Urinary bladder (tissue), 4 donors: ENCODE data around the gene SBF1. TPM values are rescaled to one million over a fixed set of nuclear protein-coding genes. Genes with fewer than 3 reads are reported as not detected.
"Not testable (repeated sequence)": the region's sequence is repeated elsewhere in the genome, so short reads cannot be mapped to it uniquely, and the experiment has no call there.

Source experiments
- DNase-seq: peaks from one replicate; pipeline ENCODE4 v3.0.0-alpha.2; 2015; ENCODE audit errors: extremely low spot score
- H3K27ac ChIP-seq: one replicate; pipeline ENCODE4 v1.5.1; 2013; ENCODE audit warnings: low read depth, mild to moderate bottlenecking, moderate library complexity
- H3K36me3 ChIP-seq: one replicate; pipeline ENCODE4 v1.6.1; 2013; ENCODE audit warnings: mild to moderate bottlenecking, moderate library complexity; ENCODE audit not compliant: insufficient read depth
- H3K4me1 ChIP-seq: one replicate; pipeline ENCODE4 v1.6.1; 2013; ENCODE audit warnings: mild to moderate bottlenecking, moderate library complexity; ENCODE audit not compliant: insufficient read depth
- H3K4me3 ChIP-seq: one replicate; pipeline ENCODE4 v1.5.1; 2013; ENCODE audit warnings: low read depth, low read length
- WGBS: extraction: QIAGEN DNeasy Blood & Tissue Kit; methylation state at CpG from one replicate; pipeline ENCODE4 v1.1.7; 2013; 5-methylcytosine and 5-hydroxymethylcytosine counted together
- polyA plus RNA-seq: library from polyadenylated mRNA; stranded (reverse); fragments of 200-250 nt; gene quantifications from one replicate; pipeline ENCODE4 v1.2.3, GENCODE V29; 2013
- total RNA-seq: library from RNA; depleted of rRNA; stranded (reverse); fragments of >200 nt; gene quantifications from one replicate; pipeline ENCODE4 v1.2.3, GENCODE V29; 2014
- donor health status: healthy with polysubstance abuse.
- donor health status: healthy.

SBF1 gene
- total and polyA plus RNA-seq, 2 donors = 28.3 to 44.8 TPM

DNA sequence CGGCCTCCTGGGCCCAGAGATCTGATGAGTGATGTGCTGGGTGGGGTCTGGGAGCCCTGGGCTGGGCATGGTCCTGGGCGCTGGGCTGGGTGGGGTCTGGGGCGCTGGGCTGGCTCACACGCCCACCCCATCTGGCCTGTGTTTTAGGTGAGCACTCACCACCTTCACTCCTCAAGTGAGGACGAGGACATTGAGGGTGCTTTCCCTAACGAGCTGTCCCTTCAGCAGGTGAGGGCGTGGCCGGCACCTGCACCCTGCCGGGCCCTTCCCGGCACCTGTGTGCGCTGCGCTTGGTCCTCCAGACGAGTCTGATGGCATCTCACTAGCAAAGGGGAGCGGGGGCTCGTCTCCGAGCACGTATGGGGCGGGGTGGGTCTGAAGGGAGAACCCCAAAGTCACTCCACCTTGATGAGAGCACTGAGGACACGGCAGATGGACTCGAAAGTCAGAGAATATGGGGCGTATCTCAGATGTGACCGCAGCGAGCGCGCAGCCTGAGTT, 37.9 kb downstream of the SBF1 start:
- Histone ChIP-seq H3K27ac (no peak overlapping the region), H3K36me3 (peaks cover 8% of the 10 kb centered on the region), H3K4me3 (no peak overlapping the region), H3K4me1 (no peaks in the 10 kb centered on the region)
- WGBS = 93% methylated on average over 25 of the region's 25 CpGs
- no peak for DNase-seq

DNA sequence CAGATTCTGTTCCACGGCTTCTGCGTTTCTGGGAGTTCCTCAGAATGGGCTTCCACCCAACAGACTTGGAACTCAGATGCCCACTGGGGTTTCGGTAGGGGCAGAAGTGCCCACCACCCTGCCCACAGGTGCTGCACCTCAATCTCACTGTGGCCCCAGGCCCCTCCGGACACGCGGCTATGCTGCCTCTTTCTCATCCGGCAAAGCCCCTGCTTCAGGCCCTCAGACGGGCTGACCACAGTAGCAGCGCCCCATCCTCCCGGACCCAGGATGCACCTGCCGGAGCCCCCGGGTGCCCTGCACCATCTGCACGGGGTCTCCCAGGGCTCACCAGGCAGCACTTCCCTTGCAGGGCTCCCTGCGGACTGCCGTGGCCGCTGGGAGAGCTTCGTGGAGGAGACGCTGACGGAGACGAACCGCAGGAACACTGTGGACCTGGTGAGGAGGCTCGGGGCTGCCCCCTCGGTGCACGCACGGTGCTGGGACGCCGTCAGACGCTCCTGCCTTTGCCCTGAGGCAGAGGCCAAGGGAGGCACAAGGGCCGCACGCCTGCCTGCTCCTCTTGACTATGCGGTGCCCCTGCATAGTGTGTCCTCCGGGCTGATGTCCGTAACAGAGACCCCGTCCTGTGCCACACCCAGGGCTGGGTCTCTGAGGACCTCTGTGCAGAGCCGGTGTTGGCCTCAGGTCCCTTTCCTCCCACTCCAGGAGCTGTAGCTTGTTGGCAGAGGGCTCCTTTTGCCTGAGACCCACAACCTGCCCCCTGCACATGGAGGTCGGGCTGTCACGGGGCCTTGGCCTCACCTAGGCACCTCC, 38.6 kb downstream of the SBF1 start:
- WGBS = 89% methylated on average over 37 of the region's 37 CpGs
- no peak for DNase-seq
- H3K4me3 ChIP-seq = no peak overlapping the region
- H3K27ac ChIP-seq = no peak overlapping the region
- no peaks in the 10 kb centered on the region for H3K4me1 ChIP-seq
- H3K36me3 ChIP-seq = peaks cover 10% of the 10 kb centered on the region

DNA sequence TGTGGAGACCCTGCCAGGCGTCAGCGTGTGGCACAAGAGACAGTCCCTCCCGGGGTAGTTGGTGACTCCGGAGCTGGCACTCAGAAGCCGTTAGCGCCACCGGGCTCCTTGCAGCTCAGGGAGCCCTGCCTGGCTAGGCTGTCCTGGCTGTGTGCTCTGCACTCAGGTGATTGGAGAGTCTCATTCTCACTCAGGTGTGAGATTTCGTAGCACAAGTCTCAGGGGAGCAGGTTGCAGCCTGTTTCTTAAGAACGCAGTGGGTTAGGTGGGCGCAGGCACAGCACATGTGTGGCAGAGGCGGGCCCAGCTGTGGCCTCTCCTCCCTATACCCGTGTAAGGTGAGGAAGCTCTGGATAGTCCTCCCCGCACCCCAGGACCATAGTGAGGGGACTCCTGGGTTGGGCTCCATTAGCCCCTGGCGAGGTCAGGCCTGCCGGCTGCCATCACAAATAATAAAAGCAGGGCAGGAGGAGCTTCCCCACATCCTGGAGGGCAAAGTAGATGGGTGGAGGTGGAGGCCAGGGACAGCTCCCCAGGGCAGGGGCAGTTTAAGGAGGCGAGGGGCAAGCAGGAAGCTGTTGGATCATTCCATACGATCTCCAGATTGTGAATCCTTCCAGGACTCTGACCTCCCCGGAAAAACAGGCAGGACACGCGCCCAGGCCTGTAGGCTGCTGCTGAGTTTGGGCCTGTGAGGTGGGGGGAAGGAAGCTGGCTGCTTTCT, 39.4 kb downstream of the SBF1 start:
- DNase-seq = no peak
- no peak overlapping the region for H3K27ac ChIP-seq
- H3K4me1 ChIP-seq = no peaks in the 10 kb centered on the region
- peaks cover 11% of the 10 kb centered on the region for H3K36me3 ChIP-seq
- H3K4me3 ChIP-seq = no peak overlapping the region
- WGBS = 81% methylated on average over 20 of the region's 20 CpGs

DNA sequence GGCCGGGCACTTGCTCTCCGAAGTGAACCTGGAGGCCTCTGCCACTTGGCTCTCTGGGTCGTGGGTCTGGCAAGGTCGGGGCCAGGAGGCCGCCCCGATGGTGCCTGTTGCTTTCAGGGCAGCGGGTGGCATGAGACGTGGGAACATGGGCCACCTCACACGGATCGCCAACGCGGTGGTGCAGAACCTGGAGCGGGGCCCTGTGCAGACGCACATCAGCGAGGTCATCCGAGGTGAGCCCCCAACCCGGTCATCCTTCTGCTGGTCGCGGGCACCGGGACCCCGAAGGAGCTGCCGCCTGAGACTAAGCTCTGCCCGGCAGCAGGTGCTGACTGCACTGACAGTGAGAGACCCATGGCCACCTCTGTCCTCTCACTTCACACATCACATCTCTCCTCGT, 40.0 kb downstream of the SBF1 start:
- Histone ChIP-seq H3K36me3 (peaks cover 14% of the 10 kb centered on the region), H3K4me3 (no peak overlapping the region), H3K4me1 (no peaks in the 10 kb centered on the region), H3K27ac (no peak overlapping the region)
- 88% methylated on average over 24 of the region's 24 CpGs for WGBS
- no peak for DNase-seq

DNA sequence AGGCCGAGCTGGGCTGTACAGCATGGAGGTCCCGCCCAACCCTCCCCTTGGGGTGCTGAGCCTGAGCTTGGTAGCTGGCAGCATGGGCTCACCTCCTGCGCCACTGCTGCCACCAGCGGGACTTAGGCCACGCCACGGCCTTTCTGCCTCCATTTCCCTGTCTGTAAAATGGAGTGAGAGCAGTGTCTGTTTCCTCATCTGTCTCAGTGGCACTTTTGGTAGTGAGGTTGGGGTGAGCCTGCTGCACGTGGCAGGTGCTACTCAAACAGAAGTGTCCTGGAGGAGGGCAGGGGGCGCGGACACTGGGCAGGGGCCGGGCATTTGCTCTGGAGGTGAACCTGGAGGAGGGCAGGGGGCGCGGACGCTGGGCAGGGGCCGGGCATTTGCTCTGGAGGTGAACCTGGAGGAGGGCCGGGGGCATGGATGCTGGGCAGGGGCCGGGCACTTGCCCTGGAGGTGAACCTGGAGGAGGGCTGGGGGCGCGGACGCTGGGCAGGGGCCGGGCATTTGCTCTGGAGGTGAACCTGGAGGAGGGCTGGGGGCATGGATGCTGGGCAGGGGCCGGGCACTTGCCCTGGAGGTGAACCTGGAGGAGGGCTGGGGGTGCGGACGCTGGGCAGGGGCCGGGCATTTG, 41.8 kb downstream of the SBF1 start:
- not testable (repeated sequence) for H3K4me3 ChIP-seq, H3K4me1 ChIP-seq, H3K27ac ChIP-seq, DNase-seq
- H3K36me3 ChIP-seq = peaks cover 13% of the 10 kb centered on the region
- 90% methylated on average over 18 of the region's 24 CpGs for WGBS

DNA sequence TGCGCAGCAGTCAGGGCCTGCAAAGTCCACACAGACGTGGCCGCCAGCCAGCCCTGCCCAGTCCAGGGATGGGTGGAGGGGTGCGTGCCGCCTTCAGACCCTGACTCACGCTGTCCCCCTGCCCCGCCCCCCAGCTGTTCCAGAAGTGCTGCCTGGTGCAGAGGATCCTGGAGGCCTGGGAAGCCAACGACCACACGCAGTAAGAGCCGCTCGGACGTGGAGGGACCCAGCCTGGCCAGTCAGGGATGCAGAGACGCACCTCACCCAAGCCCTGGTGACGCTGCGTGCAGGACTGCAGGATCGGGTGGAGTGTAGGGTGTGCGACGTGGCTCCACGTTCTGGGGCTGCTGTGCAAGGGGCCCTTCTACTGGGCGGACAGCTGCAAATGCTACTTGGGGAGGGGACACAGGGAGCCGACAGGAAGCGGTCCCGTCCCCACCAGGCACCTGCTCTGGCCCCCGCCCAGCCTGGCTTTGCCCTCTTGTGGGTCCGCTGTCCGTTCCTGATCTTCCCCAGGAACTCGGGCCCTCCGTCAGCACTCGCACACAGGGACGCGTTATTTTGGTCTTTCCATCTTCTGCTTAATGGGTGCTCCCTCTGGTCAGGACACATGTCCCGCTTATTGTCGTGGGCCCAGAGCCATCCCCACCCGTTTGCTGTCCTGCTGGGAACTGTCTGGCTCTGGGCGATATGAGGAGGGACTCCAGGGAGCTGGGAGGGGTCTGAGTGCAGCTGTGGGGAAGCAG, 42.5 kb downstream of the SBF1 start:
- H3K4me1 ChIP-seq = no peaks in the 10 kb centered on the region
- 94% methylated on average over 35 of the region's 35 CpGs for WGBS
- H3K36me3 ChIP-seq = peaks cover 8% of the 10 kb centered on the region
- H3K4me3 ChIP-seq = no peak overlapping the region
- no peak overlapping the region for H3K27ac ChIP-seq
- no peak for DNase-seq

DNA sequence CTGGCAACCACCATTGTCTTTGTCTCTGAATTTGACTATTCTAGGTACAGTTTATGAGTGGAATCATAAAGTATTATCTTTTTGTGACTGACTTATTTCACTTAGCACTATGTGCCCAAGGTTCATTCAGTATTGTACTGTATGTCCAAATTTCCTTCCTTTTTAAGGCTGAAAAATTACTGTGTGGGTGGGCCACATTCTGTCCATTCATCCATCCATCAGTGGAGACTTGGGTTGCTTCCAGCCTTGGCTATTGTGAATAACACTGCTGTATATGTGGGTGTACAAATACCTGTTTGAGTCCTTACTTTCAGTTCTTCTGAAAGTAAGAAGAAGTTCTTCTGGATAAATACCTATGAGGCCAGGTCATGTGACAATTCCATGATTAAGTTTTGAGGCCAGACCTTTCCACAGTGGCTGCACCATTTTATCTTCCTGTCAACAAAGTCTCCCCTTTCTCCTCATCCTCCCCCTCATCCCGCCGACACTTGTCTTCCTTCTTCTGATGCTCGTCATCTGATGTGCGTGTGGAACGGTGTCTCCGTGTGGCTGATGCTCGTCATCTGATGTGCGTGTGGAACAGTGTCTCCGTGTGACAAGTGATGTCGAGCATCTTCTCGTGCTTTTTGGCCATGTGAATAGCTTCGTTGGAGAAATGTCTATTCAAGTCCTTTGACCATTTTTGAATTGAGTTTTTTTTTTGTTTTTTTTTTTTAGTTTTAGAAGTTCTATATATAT, 49.5 kb downstream of the SBF1 start:
- Histone ChIP-seq H3K27ac (no peak overlapping the region), H3K4me3 (no peak overlapping the region), H3K36me3 (peaks cover 8% of the 10 kb centered on the region), H3K4me1 (no peaks in the 10 kb centered on the region)
- 93% methylated on average over 12 of the region's 12 CpGs for WGBS
- no peak for DNase-seq

DNA sequence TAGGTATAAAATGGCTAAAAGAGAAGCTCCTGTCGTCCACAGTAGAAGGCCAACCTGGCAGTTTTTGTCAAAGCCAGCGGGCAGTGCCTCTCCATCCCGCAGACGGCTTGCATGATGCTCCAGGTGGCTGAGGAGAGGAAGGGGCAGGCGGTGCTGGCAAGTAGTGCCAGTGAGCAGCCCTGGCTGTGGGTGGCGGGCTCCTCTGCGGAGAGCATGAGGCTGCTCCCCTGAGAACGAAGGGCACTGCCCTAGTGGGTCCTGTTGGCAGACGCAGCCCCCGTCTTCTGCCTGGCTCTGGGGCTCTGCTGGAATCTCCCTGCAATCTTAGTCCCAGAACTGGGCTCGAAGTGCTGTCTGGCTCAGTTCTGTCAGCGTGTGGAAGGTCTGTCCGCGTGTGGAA, 50.9 kb downstream of the SBF1 start:
- Histone ChIP-seq H3K27ac (no peak overlapping the region), H3K36me3 (peaks cover 8% of the 10 kb centered on the region), H3K4me3 (no peak overlapping the region), H3K4me1 (no peaks in the 10 kb centered on the region)
- DNase-seq = no peak
- 96% methylated on average over 14 of the region's 14 CpGs for WGBS

DNA sequence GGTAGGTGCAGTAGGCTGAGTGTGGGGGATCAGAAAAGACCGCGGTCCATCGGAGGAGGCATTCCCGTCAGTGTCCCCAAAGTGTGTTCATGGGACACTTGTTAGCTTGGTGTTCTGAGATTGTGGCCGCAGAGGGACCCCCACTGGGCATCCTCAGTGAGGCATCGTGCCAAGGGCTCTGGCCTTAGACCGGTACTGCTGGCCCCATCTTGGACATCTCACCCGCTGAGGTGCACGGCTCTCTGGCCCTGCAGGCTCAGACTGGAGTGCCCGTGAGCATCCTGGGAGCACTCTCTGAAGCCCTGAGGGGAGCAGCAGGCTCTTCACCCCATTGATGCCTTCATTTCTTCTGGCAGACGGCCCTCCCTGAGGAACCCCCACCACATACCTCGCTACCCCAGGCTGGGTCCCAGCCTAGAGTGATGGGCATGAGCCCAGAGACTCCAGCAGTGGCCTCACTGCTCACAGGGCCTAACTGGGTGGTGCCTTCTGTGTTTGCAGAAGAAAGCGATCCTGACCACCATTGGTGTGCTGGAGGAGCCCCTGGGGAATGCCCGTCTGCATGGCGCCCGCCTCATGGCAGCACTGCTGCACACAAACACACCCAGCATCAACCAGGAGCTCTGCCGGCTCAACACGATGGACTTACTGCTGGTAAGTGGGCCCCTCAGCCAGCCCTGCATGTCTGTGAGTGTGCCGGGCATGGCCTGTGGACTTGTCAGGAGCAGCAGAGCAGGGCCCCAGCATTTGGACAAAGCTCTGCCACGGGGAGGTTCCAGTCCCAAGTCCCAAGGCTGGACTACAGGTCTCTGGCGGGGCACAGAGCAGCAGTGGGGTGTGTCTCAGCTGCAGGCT, 51.6 kb downstream of the SBF1 start:
- no peak overlapping the region for H3K27ac ChIP-seq
- H3K4me3 ChIP-seq = no peak overlapping the region
- WGBS = 94% methylated on average over 21 of the region's 21 CpGs
- no peak for DNase-seq
- H3K4me1 ChIP-seq = no peaks in the 10 kb centered on the region
- peaks cover 8% of the 10 kb centered on the region for H3K36me3 ChIP-seq

DNA sequence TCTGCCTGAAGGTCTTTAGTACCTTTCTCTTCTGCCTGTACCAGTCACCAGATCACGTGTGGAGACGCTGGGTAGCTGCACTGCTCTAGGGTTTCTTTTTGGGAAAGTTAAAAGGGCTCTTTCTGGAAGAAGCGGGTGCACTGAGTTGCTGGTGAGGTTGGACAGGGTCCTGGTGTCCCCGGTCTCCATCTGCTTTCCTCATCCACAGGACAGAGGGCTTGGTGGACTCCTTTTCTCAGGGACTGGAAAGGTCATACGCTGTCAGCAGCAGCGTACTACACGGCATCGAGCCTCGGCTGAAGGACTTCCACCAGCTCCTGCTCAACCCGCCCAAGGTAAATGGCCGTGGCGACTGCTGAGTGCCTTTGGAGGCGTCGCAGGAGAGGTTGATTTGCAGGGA, 52.8 kb downstream of the SBF1 start:
- no peak for DNase-seq
- Histone ChIP-seq H3K4me3 (no peak overlapping the region), H3K27ac (no peak overlapping the region), H3K36me3 (peaks cover 11% of the 10 kb centered on the region), H3K4me1 (no peaks in the 10 kb centered on the region)
- WGBS = 94% methylated on average over 14 of the region's 14 CpGs

DNA sequence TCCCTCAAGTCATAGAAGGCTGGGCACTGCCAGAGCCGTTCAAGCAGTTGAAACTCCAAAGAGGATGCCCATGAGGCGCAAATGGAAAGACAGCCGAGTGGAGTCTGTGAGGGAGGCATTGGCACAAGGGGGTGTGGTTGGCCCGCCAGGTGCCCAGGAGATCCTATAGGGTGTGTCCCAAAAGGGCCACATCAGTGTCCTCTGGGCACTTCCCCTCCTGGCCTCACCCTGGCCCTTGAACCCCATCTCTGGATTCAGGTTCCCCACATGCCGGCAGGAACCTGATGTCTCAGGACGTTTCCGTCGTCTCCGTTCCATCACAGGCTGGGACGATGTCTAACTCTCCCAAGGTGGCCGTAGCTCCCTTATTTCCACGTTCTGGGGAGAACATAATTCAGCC, 54.3 kb downstream of the SBF1 start:
- 91% methylated on average over 12 of the region's 12 CpGs for WGBS
- H3K36me3 ChIP-seq = peaks cover 11% of the 10 kb centered on the region

DNA sequence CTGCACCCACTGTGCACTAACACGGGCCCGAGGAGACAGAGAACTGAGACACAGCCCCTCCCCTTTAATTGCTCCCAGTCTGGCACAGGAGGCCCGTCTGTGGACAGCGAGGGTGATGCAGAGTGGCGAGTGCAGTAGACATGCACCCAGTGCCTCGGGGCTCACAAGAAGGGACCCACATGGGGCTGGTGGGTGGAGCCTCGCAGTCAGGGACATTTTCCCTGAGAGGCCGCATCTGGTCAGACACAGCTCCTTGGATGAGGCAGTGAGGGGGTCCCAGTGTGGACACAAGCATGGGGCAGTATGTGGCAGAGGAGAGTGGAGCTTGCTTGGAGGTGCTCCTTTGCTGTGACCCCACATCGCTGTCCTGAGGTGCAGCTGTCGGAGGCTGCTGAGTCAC, 54.8 kb downstream of the SBF1 start:
- H3K27ac ChIP-seq = no peak overlapping the region
- no peak for DNase-seq
- no peaks in the 10 kb centered on the region for H3K4me1 ChIP-seq
- no peak overlapping the region for H3K4me3 ChIP-seq
- WGBS = 90% methylated on average over 10 of the region's 10 CpGs
- peaks cover 11% of the 10 kb centered on the region for H3K36me3 ChIP-seq

More for the DNA sequence above, 54.3 kb downstream of the SBF1 start:
- DNase-seq = no peak
- no peaks in the 10 kb centered on the region for H3K4me1 ChIP-seq
- no peak overlapping the region for H3K4me3 ChIP-seq
- H3K27ac ChIP-seq = no peak overlapping the region
